Hypothalamus (tissue), 51 donors: ENCODE results near the gene P2RY11.

Experiments
- DNase-seq, 51 donors: peaks; one replicate each; lab custom pipeline; 2025; lab: John Stamatoyannopoulos, UW

Gene P2RY11

DNA sequence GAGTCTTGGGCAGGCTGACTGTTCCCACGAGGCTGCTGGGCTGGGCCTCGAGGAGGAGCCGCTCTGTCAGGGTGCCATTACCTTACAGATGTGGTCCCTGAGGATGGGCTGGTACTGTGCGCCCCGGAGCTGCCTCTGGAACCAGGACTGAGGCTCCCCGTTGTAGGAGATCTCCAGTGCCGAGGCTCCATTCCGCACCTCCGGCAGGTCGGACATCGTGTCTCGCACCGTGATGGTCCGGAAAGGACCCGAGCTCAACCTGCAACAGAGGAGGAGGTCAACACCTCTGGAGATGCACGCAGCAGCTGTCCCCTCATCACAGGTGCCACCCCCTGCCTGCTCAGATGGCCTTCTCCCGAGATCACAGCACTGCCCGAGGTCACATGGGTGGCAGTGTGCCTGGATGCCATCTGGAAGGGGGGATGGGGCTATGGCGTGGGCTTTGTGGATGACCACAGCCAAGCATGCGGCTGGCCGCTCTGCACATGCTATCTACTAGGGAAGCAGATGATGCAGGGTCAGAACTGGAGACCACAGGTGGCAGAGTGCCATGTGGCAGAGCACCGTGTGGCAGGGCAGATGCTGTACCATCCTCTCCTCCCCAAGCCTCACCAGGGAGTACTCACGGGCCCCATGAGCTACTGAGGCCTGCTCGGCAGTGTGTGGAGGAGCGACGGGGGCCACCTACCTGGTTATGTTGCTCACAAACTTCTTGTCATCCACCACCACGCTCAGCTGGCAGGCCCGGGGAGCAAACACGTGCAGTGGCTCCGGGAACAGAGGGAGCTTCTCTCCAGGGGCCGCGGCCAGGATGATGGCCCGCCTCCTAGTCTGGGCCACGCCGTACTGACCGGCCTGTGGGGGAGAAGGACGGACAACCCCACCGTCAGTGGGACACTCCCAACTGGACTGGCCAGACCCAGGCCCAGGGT lies 26.5 kb downstream of the P2RY11 start:
- DNase-seq: peak in 30 of 51 donors; percentile 0 to 73 (median 38)

- DNase-seq: no peak
Measured at GRCh38 chr19:10138879-10139795, 27.6 kb downstream of the P2RY11 start.

DNA sequence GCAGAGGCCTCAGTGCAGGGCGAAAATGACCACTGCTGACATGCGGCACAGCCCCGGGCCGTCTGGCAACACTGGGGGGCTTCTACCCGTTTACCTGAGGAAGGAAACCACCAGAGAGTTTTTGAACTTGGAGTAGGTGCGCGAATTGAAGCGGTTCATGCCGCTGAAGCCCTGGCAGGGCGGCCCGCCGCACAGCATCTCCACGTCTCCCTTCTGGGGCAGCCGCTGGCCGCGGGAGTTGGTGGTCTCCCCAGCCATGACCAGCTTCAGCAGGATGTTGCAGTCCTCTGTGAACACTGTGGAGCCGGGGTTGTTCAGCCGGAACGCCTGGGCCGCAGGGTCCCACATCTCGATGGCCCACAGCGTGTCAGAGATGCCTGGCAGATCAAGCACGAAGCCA lies 28.5 kb downstream of the P2RY11 start:
- DNase-seq: no peak

GRCh38 chr19:10141479-10141878 lies 30.0 kb downstream of the P2RY11 start:
- no peak for DNase-seq

GRCh38 chr19:10141973-10142372 lies 30.5 kb downstream of the P2RY11 start:
- DNase-seq: no peak

DNA sequence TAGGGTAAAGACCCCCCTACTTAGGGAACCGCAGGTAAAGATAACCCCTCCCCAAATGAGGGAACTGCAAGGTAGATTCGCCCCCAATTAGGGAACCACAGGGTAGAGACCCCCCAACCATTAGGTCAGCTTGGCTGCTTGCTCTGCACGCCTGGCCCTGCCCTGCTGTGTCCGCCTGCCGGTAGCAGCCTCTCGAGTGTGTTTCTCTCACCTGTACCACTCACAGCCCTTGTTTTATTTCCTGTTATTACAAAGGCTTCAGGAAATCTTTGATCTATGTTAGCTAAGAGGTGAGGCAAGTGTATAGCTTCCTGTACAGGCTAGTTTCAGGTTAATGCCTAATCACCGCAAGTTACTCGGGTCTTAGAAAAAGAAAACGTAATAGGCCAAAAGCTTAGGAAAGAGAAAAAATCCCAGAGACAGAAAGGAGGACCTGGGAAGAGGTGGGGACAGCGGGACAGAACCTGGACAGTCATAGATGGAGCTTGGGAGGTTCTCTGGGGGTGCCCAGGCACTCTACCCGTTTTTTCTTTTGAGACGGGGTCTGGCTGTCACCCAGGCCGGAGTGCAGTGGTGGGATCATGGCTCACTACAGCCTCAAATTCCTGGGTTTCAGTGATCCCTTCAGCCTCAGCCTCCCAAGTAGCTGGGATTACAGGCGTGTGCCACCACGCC lies 31.3 kb downstream of the P2RY11 start:
- DNase-seq: no peak

DNA sequence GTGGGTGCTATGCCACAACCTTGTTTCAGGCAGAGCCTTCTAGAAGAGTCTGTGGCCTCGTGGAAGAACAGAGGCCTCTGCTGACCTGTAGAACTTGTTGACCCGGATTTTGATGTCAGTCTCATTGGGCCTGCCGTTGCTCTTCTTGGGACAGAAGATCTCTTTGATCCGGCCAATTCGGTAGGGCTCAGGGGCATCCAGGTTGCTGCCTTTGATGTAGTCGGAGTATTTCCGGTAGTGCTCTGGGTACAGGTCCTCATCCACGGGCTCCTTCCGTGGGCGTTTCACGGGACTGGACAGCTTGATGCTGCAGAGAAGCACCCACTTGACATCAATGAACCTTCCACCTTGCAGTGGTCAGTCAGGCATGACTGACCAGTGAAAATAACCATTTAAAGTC lies 32.2 kb downstream of the P2RY11 start:
- DNase-seq: no peak

- DNase-seq: no peak
Measured at GRCh38 chr19:10144361-10144760, 32.9 kb downstream of the P2RY11 start.

- DNase-seq: no peak
Measured at GRCh38 chr19:10145031-10145430, 33.5 kb downstream of the P2RY11 start.

GRCh38 chr19:10146142-10146541 lies 34.6 kb downstream of the P2RY11 start:
- no peak for DNase-seq

DNA sequence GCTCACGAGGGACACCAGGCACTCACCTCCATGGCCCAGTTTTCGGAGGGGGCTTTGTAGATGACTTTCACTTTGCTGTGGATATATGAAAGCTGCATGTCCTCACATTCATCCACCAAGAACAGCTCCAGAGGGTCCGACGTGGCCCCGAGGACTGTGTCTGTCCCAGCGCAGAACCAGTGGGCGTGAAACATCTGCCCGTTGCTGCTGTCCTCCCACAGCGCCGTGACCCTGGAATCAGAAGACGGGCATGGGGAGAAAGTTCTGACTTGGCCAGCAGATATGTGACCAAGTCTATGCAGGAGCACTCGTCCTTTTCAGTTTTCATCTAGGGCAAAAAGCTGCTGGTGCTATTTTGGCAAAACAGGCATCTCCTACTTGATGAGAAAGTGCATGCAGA lies 37.9 kb downstream of the P2RY11 start:
- DNase-seq: no peak

DNA sequence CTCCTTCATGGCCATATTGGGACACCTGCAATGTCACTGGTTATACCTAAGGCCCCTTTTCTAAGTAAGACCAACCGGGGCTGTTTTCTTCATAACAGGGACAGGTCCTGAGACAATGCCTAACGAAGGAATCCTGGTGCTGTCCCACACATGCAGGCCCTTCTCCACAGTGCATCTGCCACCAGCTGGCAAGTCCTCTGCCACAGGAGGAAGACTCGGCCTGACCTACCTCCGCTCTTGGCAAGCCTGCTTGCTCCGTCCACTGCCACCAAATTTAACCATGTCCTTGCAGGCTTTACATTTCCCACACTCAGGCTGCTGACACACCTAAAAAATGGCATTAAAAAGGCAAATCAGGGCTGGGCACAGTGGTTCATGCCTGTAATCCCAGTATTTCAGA lies 40.0 kb downstream of the P2RY11 start:
- no peak for DNase-seq

DNA sequence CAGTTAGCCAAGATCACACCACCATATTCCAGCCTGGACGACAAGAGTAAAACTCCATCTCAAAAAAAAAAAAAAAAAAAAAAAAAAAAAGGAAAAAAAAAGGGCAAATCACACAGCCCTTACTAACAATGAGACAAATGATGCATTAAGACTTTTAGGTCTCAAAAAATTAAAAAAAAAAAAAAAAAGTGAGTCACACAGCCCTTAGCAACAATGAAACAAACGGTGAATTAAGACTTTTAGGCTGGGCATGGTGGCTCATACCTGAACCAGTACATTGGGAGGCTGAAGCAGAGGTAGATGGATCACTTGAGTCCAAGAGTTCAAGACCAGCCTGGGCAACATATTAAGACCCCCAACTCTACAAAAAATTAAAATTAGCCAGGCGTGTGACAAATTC lies 40.6 kb downstream of the P2RY11 start:
- DNase-seq: no peak

- no peak for DNase-seq
Measured at GRCh38 chr19:10155839-10156238, 44.3 kb downstream of the P2RY11 start.

- no peak for DNase-seq
Measured at GRCh38 chr19:10158071-10158470, 46.6 kb downstream of the P2RY11 start.

GRCh38 chr19:10158485-10158884 lies 47.0 kb downstream of the P2RY11 start:
- no peak for DNase-seq

DNA sequence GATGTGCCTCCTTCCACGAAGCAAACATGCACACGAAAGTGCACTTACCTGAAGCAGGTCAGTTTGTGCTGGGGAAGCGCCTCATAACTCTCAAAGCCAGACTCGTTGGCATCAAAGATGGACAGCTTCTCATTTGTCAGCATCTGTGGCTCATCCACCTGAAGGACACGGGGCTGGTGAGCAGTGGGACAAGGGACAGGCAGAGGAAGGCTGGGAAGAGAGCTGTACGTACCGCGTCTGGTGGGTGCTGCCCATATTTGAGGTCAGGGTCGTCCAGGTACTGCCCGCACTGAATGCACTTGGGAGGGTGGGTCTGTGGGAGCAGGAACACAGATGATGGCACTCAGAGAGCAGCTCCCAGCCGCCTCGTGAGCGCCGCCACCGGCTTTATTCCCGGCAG lies 48.1 kb downstream of the P2RY11 start:
- no peak for DNase-seq

GRCh38 chr19:10163536-10163935 lies 52.0 kb downstream of the P2RY11 start:
- no peak for DNase-seq
